GM18951 (cell line): ENCODE results near the gene NPC2.

ENCODE experiments used
- POLR2A ChIP-seq: IDR thresholded peaks from 4 replicates; pipeline ENCODE4 v1.6.1; 2011; ENCODE audit warnings: mild to moderate bottlenecking; ENCODE audit not compliant: insufficient read length, insufficient read depth; ENCODE audit errors: extremely low read depth
- in situ Hi-C: fragments of 300-500 bp; cut with MboI; formaldehyde crosslinking; loops from one replicate; pipeline ENCODE4 v1.12.0; 2022; ENCODE audit warnings: low sequenced_read_pairs, mixed read lengths, inconsistent platforms; ENCODE audit not compliant: unreplicated experiment

NPC2 gene

GRCh38 chr14:74483321-74483720 is 9.8 kb downstream of the NPC2 start:
- TF ChIP-seq POLR2A = no peak
- in situ Hi-C loops = no loop called here

GRCh38 chr14:74482571-74482970 is 10.5 kb downstream of the NPC2 start:
- TF ChIP-seq POLR2A = no peak
- in situ Hi-C loops = no loop called here

- in situ Hi-C loops = no loop called here
- no peak for TF ChIP-seq POLR2A
These were observed 13.1 kb downstream of the NPC2 start for GRCh38 chr14:74480046-74480445.

- in situ Hi-C loops = no loop called here
- no peak for TF ChIP-seq POLR2A
These were observed 14.0 kb downstream of the NPC2 start for GRCh38 chr14:74478996-74479635.

GRCh38 chr14:74476607-74477006 is 16.5 kb downstream of the NPC2 start:
- in situ Hi-C loops = no loop called here
- TF ChIP-seq POLR2A = no peak

- in situ Hi-C loops = no loop called here
These were observed 17.0 kb downstream of the NPC2 start for GRCh38 chr14:74476107-74476506.

GRCh38 chr14:74475678-74476077 is 17.4 kb downstream of the NPC2 start:
- in situ Hi-C loops = no loop called here
- no peak for TF ChIP-seq POLR2A

More at GRCh38 chr14:74476107-74476506, 17.0 kb downstream of the NPC2 start:
- TF ChIP-seq POLR2A = no peak

GRCh38 chr14:74474376-74474775 is 18.7 kb downstream of the NPC2 start:
- in situ Hi-C loops = no loop called here
- TF ChIP-seq POLR2A = no peak

- in situ Hi-C loops = no loop called here
- TF ChIP-seq POLR2A = no peak
These were observed 20.5 kb downstream of the NPC2 start for GRCh38 chr14:74472601-74473000.

- in situ Hi-C loops = no loop called here
- no peak for TF ChIP-seq POLR2A
These were observed 23.3 kb downstream of the NPC2 start for GRCh38 chr14:74469548-74470518.

GRCh38 chr14:74468513-74468912 is 24.6 kb downstream of the NPC2 start:
- TF ChIP-seq POLR2A = no peak
- in situ Hi-C loops = no loop called here

GRCh38 chr14:74465335-74465734 is 27.8 kb downstream of the NPC2 start:
- TF ChIP-seq POLR2A = no peak
- in situ Hi-C loops = no loop called here

- in situ Hi-C loops = no loop called here
- no peak for TF ChIP-seq POLR2A
These were observed 28.3 kb downstream of the NPC2 start for GRCh38 chr14:74464785-74465184.

- no peak for TF ChIP-seq POLR2A
- in situ Hi-C loops = no loop called here
These were observed 29.4 kb downstream of the NPC2 start for GRCh38 chr14:74463697-74464096.

GRCh38 chr14:74462993-74463392 is 30.1 kb downstream of the NPC2 start:
- TF ChIP-seq POLR2A = no peak

More at GRCh38 chr14:74462993-74463392, 30.1 kb downstream of the NPC2 start:
- in situ Hi-C loops = no loop called here
